Measurements from ENCODE around the gene CBLN3. TPM values are rescaled to one million over a fixed set of nuclear protein-coding genes. Genes with fewer than 3 reads are reported as not detected.

CBLN3 gene
- total and polyA plus RNA-seq, 9 of the 15 experiments (the other 6 are each of a cell fraction or from before 2014, with no cell fraction given), result 0.05 to 0.59 (median 0.26) TPM; not detected in 1

- TF ChIP-seq ZNF436 (CRISPR knock-in tag; IDR thresholded peaks at IDR 0.05) (no peak), ZKSCAN1 (IDR thresholded peaks at IDR 0.05; ENCODE audit: low read depth, low read length) (no peak), ZFX (CRISPR knock-in tag; IDR thresholded peaks at IDR 0.05) (peak; percentile 97), JUND (IDR thresholded peaks at IDR 0.05; ENCODE audit: borderline replicate concordance, low read depth, low read length) (peak; percentile 37; the same call in 1 of the 2 replicates), JUND (tag; IDR thresholded peaks at IDR 0.05; ENCODE audit: borderline replicate concordance, low read depth, low read length) (no peak), PTBP1 (IDR thresholded peaks at IDR 0.05; ENCODE audit: low read depth, low read length) (no peak), THRA (IDR thresholded peaks at IDR 0.05) (no peak), NFRKB (IDR thresholded peaks at IDR 0.05; ENCODE audit: low read depth) (peak; percentile 68; the same call in 1 of the 2 replicates), PHF20 (IDR thresholded peaks at IDR 0.05; ENCODE audit: partially characterized antibody) (peak; percentile 41), ERF (CRISPR knock-in tag; IDR thresholded peaks at IDR 0.05) (no peak), SLC30A9 (CRISPR knock-in tag; IDR thresholded peaks at IDR 0.05) (no peak), ZNF707 (CRISPR knock-in tag; conservative IDR thresholded peaks at IDR 0.05) (no peak), ZNF184 (CRISPR knock-in tag; IDR thresholded peaks at IDR 0.05) (no peak), SMC3 (conservative IDR thresholded peaks at IDR 0.05; ENCODE audit: insufficient read depth, low read depth, low read length) (no peak), POLR2AphosphoS5 (IDR thresholded peaks at IDR 0.05; ENCODE audit: control insufficient read depth, insufficient read depth, low read depth, low read length) (peak; percentile 69; the same call in 1 of the 2 replicates), CGGBP1 (CRISPR knock-in tag; IDR thresholded peaks at IDR 0.05) (peak; percentile 65; the same call in 1 of the 2 replicates), TBL1XR1 (IDR thresholded peaks at IDR 0.05; ENCODE audit: low read length in 2 of 2) (no peak), CBX5 (IDR thresholded peaks at IDR 0.05; ENCODE audit: borderline replicate concordance, low read depth) (no peak), ZNF639 (CRISPR knock-in tag; conservative IDR thresholded peaks at IDR 0.05 in 1 of 2, IDR thresholded peaks at IDR 0.05 in 1 of 2) (0 out of 4 replicates have a peak, but pooled peaks of 1 of the 2 experiments have one; percentile 31), TRIM24 (IDR thresholded peaks at IDR 0.05) (no peak), SREBF1 (IDR thresholded peaks at IDR 0.05; ENCODE audit: borderline replicate concordance, low read depth, low read length) (no peak), ZNF592 (IDR thresholded peaks at IDR 0.05) (peak; percentile 79)
Observed at GRCh38 chr14:24429395-24430142, at the start of gene CBLN3, which contains the start of gene KHNYN (continued).
